ENCODE measurements around the gene FAF2.

Gene FAF2

DNA sequence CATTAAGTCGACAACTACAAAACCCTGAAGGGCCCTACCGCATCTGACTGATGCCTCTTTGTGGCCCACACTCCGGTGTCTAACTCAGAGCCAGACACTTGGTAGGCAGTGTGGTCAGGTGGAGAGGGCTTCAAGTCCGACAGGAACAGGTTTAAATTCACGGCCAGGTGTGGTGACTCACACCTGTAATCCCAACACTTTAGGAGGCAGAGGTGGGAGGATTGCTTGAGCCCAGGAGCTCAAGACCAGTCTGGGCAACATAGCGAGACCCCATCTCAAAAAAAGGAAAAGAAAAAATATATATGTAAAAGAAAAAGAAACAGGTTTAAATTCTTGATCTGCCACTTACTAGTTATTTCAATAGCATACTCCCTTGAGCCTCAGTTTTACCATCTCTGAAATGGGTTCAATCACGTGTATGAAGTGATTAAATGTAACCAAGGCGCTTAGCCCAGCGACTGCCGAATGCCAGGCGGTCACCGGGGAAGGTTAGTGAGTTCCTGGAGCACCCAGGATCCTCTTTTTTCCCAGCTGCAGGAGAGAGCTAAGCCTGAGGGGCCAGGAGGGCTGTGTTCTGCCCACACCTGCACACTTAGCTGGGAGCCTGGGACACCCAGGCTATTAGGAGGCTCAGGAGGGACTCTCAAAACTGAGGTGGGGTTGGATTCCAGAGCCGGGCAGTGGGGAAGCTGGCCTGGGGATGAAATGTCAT is 32.8 kb upstream of the FAF2 start:
- TF ChIP-seq, protein P1, sequence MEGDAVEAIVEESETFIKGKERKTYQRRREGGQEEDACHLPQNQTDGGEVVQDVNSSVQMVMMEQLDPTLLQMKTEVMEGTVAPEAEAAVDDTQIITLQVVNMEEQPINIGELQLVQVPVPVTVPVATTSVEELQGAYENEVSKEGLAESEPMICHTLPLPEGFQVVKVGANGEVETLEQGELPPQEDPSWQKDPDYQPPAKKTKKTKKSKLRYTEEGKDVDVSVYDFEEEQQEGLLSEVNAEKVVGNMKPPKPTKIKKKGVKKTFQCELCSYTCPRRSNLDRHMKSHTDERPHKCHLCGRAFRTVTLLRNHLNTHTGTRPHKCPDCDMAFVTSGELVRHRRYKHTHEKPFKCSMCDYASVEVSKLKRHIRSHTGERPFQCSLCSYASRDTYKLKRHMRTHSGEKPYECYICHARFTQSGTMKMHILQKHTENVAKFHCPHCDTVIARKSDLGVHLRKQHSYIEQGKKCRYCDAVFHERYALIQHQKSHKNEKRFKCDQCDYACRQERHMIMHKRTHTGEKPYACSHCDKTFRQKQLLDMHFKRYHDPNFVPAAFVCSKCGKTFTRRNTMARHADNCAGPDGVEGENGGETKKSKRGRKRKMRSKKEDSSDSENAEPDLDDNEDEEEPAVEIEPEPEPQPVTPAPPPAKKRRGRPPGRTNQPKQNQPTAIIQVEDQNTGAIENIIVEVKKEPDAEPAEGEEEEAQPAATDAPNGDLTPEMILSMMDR (IDR thresholded peaks at IDR 0.05), result no peak

DNA sequence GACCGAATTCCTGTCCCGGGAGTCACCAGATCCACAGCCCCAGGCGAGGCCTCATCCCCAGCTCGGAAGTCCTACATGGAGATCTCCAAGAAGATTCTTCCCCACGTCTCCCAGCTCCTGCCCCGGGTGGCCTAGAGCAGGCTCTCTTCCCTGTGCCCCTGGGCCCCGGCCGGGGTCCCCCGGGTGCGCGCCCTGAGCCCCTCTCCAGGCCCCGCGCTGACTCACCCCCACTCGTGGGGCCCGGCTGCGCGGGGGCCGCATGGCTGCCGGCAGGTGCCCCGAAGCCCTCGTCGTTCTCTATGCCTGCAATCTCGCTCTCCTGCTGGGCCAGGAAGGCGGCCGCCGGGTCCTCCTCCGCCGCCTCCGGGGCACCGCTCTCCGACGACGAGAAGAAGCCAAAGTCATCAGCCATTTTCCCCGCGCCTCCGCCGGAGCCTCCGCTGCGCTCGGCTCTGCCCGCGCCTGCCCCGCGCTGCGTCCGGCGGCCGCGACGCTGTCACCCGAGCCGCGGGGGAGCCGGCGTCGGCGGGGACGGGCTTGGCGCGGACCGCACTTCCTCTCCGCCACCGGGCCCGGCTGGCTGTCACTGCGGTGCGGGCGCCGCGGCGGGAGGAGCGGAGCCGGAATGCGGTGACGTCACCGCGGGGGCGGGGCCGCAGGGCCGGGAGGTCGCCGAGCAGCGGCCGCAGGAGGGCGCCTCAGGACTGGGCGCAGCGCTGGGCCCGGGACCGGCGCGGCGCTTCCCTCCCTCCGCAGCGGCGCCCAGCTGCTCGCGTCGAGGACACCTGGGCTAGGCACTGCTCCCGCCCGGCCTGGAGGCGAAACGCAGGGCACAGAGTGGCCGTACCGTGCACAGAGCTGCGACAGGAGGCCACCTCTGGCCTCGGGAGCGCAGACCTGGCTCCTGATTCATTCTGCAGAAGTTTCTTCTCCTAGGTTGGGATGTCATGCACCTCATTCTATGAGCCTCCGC is 31.9 kb upstream of the FAF2 start, which contains the start of gene CLTB:
CLTB (minus strand) TSS at position 588 of the 973 bp plus-strand sequence; CDS start at position 412, 176 bp downstream.
- TF ChIP-seq, protein P1 (IDR thresholded peaks at IDR 0.05), result peak; percentile 91

DNA sequence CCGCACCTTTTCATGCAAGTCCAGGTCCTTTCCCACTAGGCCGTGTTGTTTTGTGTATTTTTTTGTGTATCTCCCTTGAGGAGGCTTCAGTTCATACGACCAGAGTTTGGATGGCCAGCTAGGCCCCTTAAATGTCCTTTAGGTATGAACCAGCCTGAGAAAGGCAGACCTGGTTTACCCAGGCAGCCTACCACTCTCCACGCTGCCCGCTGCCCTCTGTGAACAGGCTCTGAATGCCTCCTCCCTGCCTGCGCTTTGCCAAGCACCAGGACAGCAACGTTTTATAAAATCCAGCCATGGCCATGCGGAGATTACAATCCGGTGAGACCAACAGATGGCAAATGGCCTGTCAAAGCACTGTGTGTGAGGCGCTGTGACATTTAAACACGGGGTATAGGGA is 31.2 kb upstream of the FAF2 start:
- TF ChIP-seq, protein P1 (IDR thresholded peaks at IDR 0.05), result no peak

DNA sequence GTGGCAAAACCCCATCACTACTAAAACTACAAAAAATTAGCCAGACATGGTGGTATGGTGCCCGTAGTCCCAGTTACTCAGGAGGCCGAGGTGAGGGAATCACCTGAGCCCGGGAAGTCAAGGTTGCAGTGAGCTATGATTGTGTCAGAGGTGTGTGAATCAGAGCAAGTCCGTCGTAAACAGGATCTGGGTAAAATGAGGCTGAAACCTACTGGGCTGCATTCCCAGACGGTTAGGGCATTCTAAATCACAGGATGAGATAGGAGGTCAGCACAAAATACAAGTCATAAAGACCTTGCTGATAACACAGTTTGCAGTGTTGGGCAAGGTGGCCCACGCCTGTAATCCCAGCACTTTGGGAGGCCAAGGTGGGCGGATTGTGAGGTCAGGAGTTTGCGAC is 29.9 kb upstream of the FAF2 start:
- TF ChIP-seq, protein P1 (IDR thresholded peaks at IDR 0.05), result no peak

DNA sequence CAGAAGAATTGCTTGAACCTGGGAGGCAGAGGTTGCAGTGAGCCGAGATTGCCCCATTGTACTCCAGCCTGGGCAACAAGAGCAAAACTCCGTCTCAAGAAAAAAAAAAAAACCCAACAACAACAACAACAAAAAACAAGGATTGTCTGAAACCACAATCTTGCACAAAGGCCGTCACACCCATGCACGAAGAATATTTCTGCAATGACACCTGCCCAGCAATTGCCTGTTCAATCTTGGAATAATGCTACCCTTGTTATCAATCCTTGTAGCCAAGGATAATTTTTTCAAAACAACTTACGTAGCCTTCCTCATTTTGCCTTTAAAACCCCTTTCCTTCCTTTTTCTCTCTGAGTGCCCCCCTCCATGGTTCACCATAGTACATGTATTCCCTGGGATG is 28.1 kb upstream of the FAF2 start:
- TF ChIP-seq, protein P1 (IDR thresholded peaks at IDR 0.05), result no peak

DNA sequence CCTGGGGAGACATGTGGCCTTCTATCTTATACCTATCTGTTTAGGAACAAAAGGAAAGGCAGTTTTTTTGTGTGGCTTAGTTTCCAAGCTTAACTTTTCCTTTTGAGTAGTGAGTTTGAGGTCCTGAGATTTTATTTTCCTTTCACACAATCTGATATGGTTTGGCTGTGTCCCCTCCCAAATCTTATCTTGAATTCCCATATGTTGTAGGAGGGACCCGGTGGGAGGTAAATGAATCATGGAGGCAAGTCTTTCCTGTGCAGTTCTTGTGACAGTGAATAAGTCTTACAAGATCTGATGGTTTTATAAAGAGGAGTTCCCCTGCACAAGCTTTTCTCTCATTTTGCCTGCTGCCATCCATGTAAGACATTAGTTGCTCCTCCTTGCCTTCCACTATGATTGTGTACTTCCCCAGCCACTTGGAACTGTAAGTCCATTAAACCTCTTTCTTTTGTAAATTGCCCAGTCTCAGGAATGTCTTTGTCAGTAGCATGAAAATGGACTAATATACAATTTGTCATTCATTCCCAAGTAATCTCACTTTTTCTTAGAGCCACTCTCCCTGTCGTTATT is 27.1 kb upstream of the FAF2 start:
- TF ChIP-seq, protein P1 (IDR thresholded peaks at IDR 0.05), result no peak

DNA sequence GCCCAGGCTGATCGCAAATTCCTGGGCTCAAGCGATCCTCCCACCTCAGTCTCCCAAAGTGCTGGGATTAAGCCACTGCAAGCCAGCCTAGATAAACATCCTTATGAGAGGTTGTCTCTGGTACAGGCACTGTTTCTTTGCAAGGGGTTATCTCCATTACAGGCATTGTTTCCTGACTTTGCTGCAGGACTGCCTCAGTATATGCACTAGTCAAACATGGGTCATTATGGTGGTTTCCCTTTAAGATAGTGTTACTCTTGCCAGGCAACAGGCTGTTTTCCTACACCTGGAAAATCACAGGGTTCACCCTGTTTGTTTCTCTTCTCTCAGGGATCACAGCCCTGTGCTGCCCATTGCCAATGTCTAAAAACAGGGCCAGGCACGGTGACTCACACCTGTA is 24.0 kb upstream of the FAF2 start:
- TF ChIP-seq, protein P1 (IDR thresholded peaks at IDR 0.05), result no peak

Data from LNCAP (cell line).